ENCODE data around the gene SLC25A25.

SLC25A25 gene

GRCh38 chr9:128123451-128124080 lies 55.5 kb downstream of the SLC25A25 start:
- no peak overlapping the region for H3K4me3 ChIP-seq (ENCODE audit: low read length)
- no peak for TF ChIP-seq CTCF (conservative IDR thresholded peaks at IDR 0.05; ENCODE audit: low read length)
- no peak for DNase-seq (ENCODE audit: low read depth)

- TF ChIP-seq CTCF (conservative IDR thresholded peaks at IDR 0.05; ENCODE audit: low read length) = no peak
- no peak for DNase-seq (ENCODE audit: low read depth)
- H3K4me3 ChIP-seq (ENCODE audit: low read length) = no peak overlapping the region
Observed at GRCh38 chr9:128124451-128124850, 56.4 kb downstream of the SLC25A25 start.

GRCh38 chr9:128124873-128125579 lies 57.0 kb downstream of the SLC25A25 start:
- DNase-seq (ENCODE audit: low read depth) = peak; percentile 49
- TF ChIP-seq CTCF (conservative IDR thresholded peaks at IDR 0.05; ENCODE audit: low read length) = peak; percentile 60
- H3K4me3 ChIP-seq (ENCODE audit: low read length) = no peak overlapping the region

GRCh38 chr9:128125580-128126354 lies 57.7 kb downstream of the SLC25A25 start:
- no peak for TF ChIP-seq CTCF (conservative IDR thresholded peaks at IDR 0.05; ENCODE audit: low read length)
- peak overlapping the region; percentile 17 for H3K4me3 ChIP-seq (ENCODE audit: low read length)
- DNase-seq (ENCODE audit: low read depth) = no peak

GRCh38 chr9:128127568-128127989 lies 59.5 kb downstream of the SLC25A25 start, which contains the start of gene PTGES2:
Gene PTGES2 (minus strand): TSS chr9:128127729. CDS start chr9:128127717, 12 bp downstream.
- DNase-seq (ENCODE audit: low read depth) = peak; percentile 88
- H3K4me3 ChIP-seq (ENCODE audit: low read length) = peak within 1 kb of the TSS; percentile 97
- TF ChIP-seq CTCF (conservative IDR thresholded peaks at IDR 0.05; ENCODE audit: low read length) = no peak

- DNase-seq (ENCODE audit: low read depth) = peak; percentile 92
- TF ChIP-seq CTCF (conservative IDR thresholded peaks at IDR 0.05; ENCODE audit: low read length) = no peak
- peak overlapping the region; percentile 97 for H3K4me3 ChIP-seq (ENCODE audit: low read length)
Observed at GRCh38 chr9:128127990-128128835, 60.2 kb downstream of the SLC25A25 start.
